Caco-2 (cell line): Measurements from ENCODE around the gene PEAK3. TPM values are rescaled to one million over a fixed set of nuclear protein-coding genes. Genes with fewer than 3 reads are reported as not detected.

ENCODE experiments used
- BruUV-seq: library from RNA; stranded (reverse); fragments of 400-500 nt; replicated peaks from 2 replicates; lab custom pipeline; 2021; lab: Mats Ljungman, UMichigan
- CTCF ChIA-PET: fragments of 300-600 bp; sonication (Branson Sonifier 250); formaldehyde crosslinking; loops from one replicate; lab custom pipeline; 2022; ENCODE audit warnings: antibody characterized with exemption; lab: Charles Lee
- POLR2A ChIA-PET: fragments of 300-600 bp; sonication (Branson Sonifier 250); formaldehyde crosslinking; loops from one replicate; lab custom pipeline; 2022; ENCODE audit warnings: antibody characterized with exemption; lab: Charles Lee
- DNase-seq, 2 experiments: peaks; one replicate each; pipeline versions ENCODE4 v3.0.0 to v3.0.0-alpha.2; 2020 to 2022
- H3K27me3 ChIP-seq: replicated peaks from 2 replicates; pipeline ENCODE4 v1.6.0; 2011; ENCODE audit warnings: low read length; ENCODE audit not compliant: control insufficient read depth, insufficient read depth
- H3K36me3 ChIP-seq: 2 replicates; pipeline ENCODE4 v1.5.1; 2011; ENCODE audit warnings: low read length; ENCODE audit not compliant: control insufficient read depth, insufficient read depth
- H3K4me1 ChIP-seq: fragments of 250-450 bp; sonication (Bioruptor Pico); 2 replicates; pipeline ENCODE4 v1.5.1; 2020; ENCODE audit warnings: mild to moderate bottlenecking
- H3K4me3 ChIP-seq: 2 replicates; pipeline ENCODE4 v1.5.1; 2011; ENCODE audit warnings: low read depth, mild to moderate bottlenecking, control low read depth, low read length
- H3K9me3 ChIP-seq: fragments of 250-450 bp; sonication (Bioruptor Pico); 2 replicates; pipeline ENCODE4 v1.5.1; 2020; ENCODE audit warnings: mild to moderate bottlenecking, moderate library complexity
- H3K27ac Mint-ChIP-seq: one replicate; pipeline ENCODE4 v1.8.0; 2022; ENCODE audit warnings: mixed read lengths; ENCODE audit not compliant: unreplicated experiment
- H3K27me3 Mint-ChIP-seq: one replicate; pipeline ENCODE4 v1.8.0; 2022; ENCODE audit warnings: mixed read lengths; ENCODE audit not compliant: insufficient read depth, unreplicated experiment
- H3K36me3 Mint-ChIP-seq: one replicate; pipeline ENCODE4 v1.8.0; 2022; ENCODE audit warnings: mild to moderate bottlenecking, mixed read lengths; ENCODE audit not compliant: insufficient read depth, unreplicated experiment
- H3K4me1 Mint-ChIP-seq: one replicate; pipeline ENCODE4 v1.8.0; 2022; ENCODE audit warnings: low read depth, mixed read lengths; ENCODE audit not compliant: unreplicated experiment
- H3K4me3 Mint-ChIP-seq: one replicate; pipeline ENCODE4 v1.8.0; 2022; ENCODE audit warnings: mild to moderate bottlenecking, moderate library complexity, mixed read lengths; ENCODE audit not compliant: unreplicated experiment
- H3K9me3 Mint-ChIP-seq: one replicate; pipeline ENCODE4 v1.8.0; 2022; ENCODE audit warnings: mixed read lengths; ENCODE audit not compliant: unreplicated experiment
- CTCF ChIP-seq, 2 experiments: fragments of 200-600 bp in 1 of 2; IDR thresholded peaks; 1 replicate in 1 of 2; 2 replicates in 1 of 2; pipeline versions ENCODE4 v1.5.1 to v1.8.0; 2011 to 2022; ENCODE audit warnings: antibody characterized with exemption in 1 of 2, control low read depth in 1 of 2, inconsistent platforms in 1 of 2, low read depth in 1 of 2, low read length in 1 of 2, mild to moderate bottlenecking in 1 of 2, moderate library complexity in 1 of 2; ENCODE audit not compliant: insufficient read depth in 1 of 2, severe bottlenecking in 1 of 2, unreplicated experiment in 1 of 2
- intact Hi-C: fragments of 100-400 bp; cut with micrococcal nuclease; formaldehyde crosslinking; loops from one replicate; pipeline ENCODE4 v1.10.0; 2022; ENCODE audit not compliant: unreplicated experiment
- total RNA-seq: library from RNA; stranded (reverse); gene quantifications from 2 replicates; pipeline ENCODE4 v1.2.3, GENCODE V29; 2022

The PEAK3 gene
- total RNA-seq, 1 experiment from 2014 or later = not detected

- no peak overlapping the region for H3K27ac Mint-ChIP-seq
- H3K4me3 ChIP-seq = no peak overlapping the region
- DNase-seq = no peak
- ChIA-PET CTCF (no interaction called here), POLR2A (no interaction called here)
- H3K27me3 Mint-ChIP-seq = no peaks in the 10 kb centered on the region
- peaks cover 4% of the 10 kb centered on the region for H3K36me3 Mint-ChIP-seq
- no peaks in the 10 kb centered on the region for H3K9me3 Mint-ChIP-seq
- BruUV-seq = no TSS peak
- H3K27me3 ChIP-seq = no peaks in the 10 kb centered on the region
- H3K4me1 ChIP-seq = no peaks in the 10 kb centered on the region
- intact Hi-C loops = no loop called here
- no peaks in the 10 kb centered on the region for H3K9me3 ChIP-seq
- no peaks in the 10 kb centered on the region for H3K36me3 ChIP-seq
- H3K4me1 Mint-ChIP-seq = no peaks in the 10 kb centered on the region
- TF ChIP-seq CTCF (IDR thresholded peaks at IDR 0.05; ENCODE audit: insufficient read depth in 1 of 2, low read depth in 1 of 2, low read length in 1 of 2, severe bottlenecking in 1 of 2, unreplicated experiment in 1 of 2) = no peak
- H3K4me3 Mint-ChIP-seq = no peak overlapping the region
Measured at GRCh38 chr19:2302319-2303210, 20.6 kb upstream of the PEAK3 start.

- H3K4me1 ChIP-seq = no peaks in the 10 kb centered on the region
- H3K4me3 Mint-ChIP-seq = no peak overlapping the region
- intact Hi-C loops = no loop called here
- no peaks in the 10 kb centered on the region for H3K27me3 Mint-ChIP-seq
- H3K36me3 ChIP-seq = no peaks in the 10 kb centered on the region
- no peaks in the 10 kb centered on the region for H3K4me1 Mint-ChIP-seq
- no peak for DNase-seq
- H3K9me3 ChIP-seq = no peaks in the 10 kb centered on the region
- H3K27ac Mint-ChIP-seq = no peak overlapping the region
- no peak for TF ChIP-seq CTCF (IDR thresholded peaks at IDR 0.05; ENCODE audit: insufficient read depth in 1 of 2, low read depth in 1 of 2, low read length in 1 of 2, severe bottlenecking in 1 of 2, unreplicated experiment in 1 of 2)
- POLR2A ChIA-PET = no interaction called here
- no peaks in the 10 kb centered on the region for H3K9me3 Mint-ChIP-seq
- CTCF ChIA-PET = no interaction called here
- H3K36me3 Mint-ChIP-seq = peaks cover 4% of the 10 kb centered on the region
- H3K4me3 ChIP-seq = no peak overlapping the region
- no TSS peak for BruUV-seq
- no peaks in the 10 kb centered on the region for H3K27me3 ChIP-seq
Measured at GRCh38 chr19:2300533-2300932, 18.6 kb upstream of the PEAK3 start.

- Mint-ChIP-seq H3K27me3 (peaks cover 7% of the 10 kb centered on the region), H3K4me3 (no peak overlapping the region), H3K4me1 (no peaks in the 10 kb centered on the region), H3K27ac (no peak overlapping the region), H3K9me3 (no peaks in the 10 kb centered on the region), H3K36me3 (peaks cover 4% of the 10 kb centered on the region)
- Histone ChIP-seq H3K4me1 (peaks cover 3% of the 10 kb centered on the region), H3K36me3 (no peaks in the 10 kb centered on the region), H3K27me3 (peaks cover 2% of the 10 kb centered on the region; the same call in 1 of the 2 replicates), H3K9me3 (no peaks in the 10 kb centered on the region), H3K4me3 (no peak overlapping the region)
- ChIA-PET POLR2A (no interaction called here), CTCF (no interaction called here)
- intact Hi-C loops = no loop called here
- no peak for DNase-seq
- TF ChIP-seq CTCF (IDR thresholded peaks at IDR 0.05; ENCODE audit: insufficient read depth in 1 of 2, low read depth in 1 of 2, low read length in 1 of 2, severe bottlenecking in 1 of 2, unreplicated experiment in 1 of 2) = no peak
- no TSS peak for BruUV-seq
Measured at GRCh38 chr19:2296141-2296540, 14.2 kb upstream of the PEAK3 start.
